Activated CD4-positive, alpha-beta T cell treated with anti-CD3 and anti-CD28 coated beads, Interleukin-2, amount 10 ng/mL, durations not matched to agents 7 days and 5 days (primary cell): ENCODE data around the gene IFI30. TPM values are rescaled to one million over a fixed set of nuclear protein-coding genes. Genes with fewer than 3 reads are reported as not detected.

ENCODE experiments used
- CTCF ChIA-PET: fragments of 350-600 bp; sonication (Branson Sonifier 250); formaldehyde crosslinking; loops from one replicate; lab custom pipeline; 2021; ENCODE audit warnings: antibody characterized with exemption; lab: Charles Lee
- POLR2A ChIA-PET: fragments of 350-600 bp; sonication (Branson Sonifier 250); formaldehyde crosslinking; loops from one replicate; lab custom pipeline; 2021; ENCODE audit warnings: antibody characterized with exemption; lab: Charles Lee
- DNase-seq: peaks from one replicate; pipeline ENCODE4 v3.0.0-alpha.2; 2020
- H3K27ac Mint-ChIP-seq: one replicate; pipeline ENCODE4 v1.8.0; 2021; ENCODE audit warnings: mild to moderate bottlenecking, moderate library complexity, mixed read lengths
- H3K27me3 Mint-ChIP-seq: one replicate; pipeline ENCODE4 v1.8.0; 2021; ENCODE audit warnings: mixed read lengths
- H3K36me3 Mint-ChIP-seq: one replicate; pipeline ENCODE4 v1.8.0; 2021; ENCODE audit warnings: low read depth, mixed read lengths
- H3K4me1 Mint-ChIP-seq: one replicate; pipeline ENCODE4 v1.8.0; 2021; ENCODE audit warnings: mixed read lengths
- H3K4me3 Mint-ChIP-seq: one replicate; pipeline ENCODE4 v1.8.0; 2021; ENCODE audit warnings: mild to moderate bottlenecking, moderate library complexity, mixed read lengths
- H3K9me3 Mint-ChIP-seq: one replicate; pipeline ENCODE4 v1.8.0; 2021; ENCODE audit warnings: mixed read lengths
- total RNA-seq, 2 experiments: library from RNA; stranded (reverse); gene quantifications; one replicate each; pipeline ENCODE4 v1.2.3, GENCODE V29; 2021

Gene IFI30
- total RNA-seq, 2 experiments from 2014 or later: 54.1 to 58.9 TPM

- no peaks in the 10 kb centered on the region for H3K27me3 Mint-ChIP-seq
- H3K4me1 Mint-ChIP-seq: peaks cover 9% of the 10 kb centered on the region
- no peak for DNase-seq
- peaks cover 21% of the 10 kb centered on the region for H3K36me3 Mint-ChIP-seq
- ChIA-PET CTCF (no interaction called here), POLR2A (no interaction called here)
- H3K9me3 Mint-ChIP-seq: no peaks in the 10 kb centered on the region
- H3K27ac Mint-ChIP-seq: no peak overlapping the region
- no peak overlapping the region for H3K4me3 Mint-ChIP-seq
These were observed 6.3 kb downstream of the IFI30 start for GRCh38 chr19:18179957-18180356.

DNA sequence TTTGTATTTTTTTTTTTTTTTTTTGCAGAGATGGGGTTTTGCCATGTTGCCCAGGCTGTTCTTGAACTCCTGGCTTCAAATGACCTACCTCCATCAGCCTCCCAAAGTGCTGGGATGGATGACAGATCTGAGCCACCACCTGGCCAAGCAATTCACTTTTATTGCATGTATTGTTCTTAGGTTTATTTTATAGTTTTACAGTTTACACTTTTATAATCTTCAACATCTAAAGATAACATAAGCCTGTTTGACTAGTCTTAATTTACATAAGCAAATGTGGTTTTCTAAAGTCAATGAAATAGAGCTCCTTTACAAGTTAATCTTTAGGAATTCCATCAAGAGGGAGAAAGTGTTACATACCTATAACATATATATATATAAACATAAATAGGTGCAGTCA is 9.9 kb downstream of the IFI30 start:
- H3K4me3 Mint-ChIP-seq: no peak overlapping the region
- POLR2A ChIA-PET: no interaction called here
- CTCF ChIA-PET: interaction anchor here (0.7 to 1.9 kb wide), 5 partner anchors 8 to 72 kb away, joined by 3 to 6 read pairs (median 3); no protein-coding TSS in a partner anchor
- H3K27ac Mint-ChIP-seq: no peak overlapping the region
- no peaks in the 10 kb centered on the region for H3K9me3 Mint-ChIP-seq
- H3K27me3 Mint-ChIP-seq: peaks cover 4% of the 10 kb centered on the region
- peaks cover 4% of the 10 kb centered on the region for H3K36me3 Mint-ChIP-seq
- DNase-seq: no peak
- H3K4me1 Mint-ChIP-seq: peaks cover 3% of the 10 kb centered on the region

- POLR2A ChIA-PET: no interaction called here
- Mint-ChIP-seq H3K4me1 (peaks cover 3% of the 10 kb centered on the region), H3K36me3 (no peaks in the 10 kb centered on the region)
These were observed 11.9 kb downstream of the IFI30 start for GRCh38 chr19:18185538-18185937.

DNA sequence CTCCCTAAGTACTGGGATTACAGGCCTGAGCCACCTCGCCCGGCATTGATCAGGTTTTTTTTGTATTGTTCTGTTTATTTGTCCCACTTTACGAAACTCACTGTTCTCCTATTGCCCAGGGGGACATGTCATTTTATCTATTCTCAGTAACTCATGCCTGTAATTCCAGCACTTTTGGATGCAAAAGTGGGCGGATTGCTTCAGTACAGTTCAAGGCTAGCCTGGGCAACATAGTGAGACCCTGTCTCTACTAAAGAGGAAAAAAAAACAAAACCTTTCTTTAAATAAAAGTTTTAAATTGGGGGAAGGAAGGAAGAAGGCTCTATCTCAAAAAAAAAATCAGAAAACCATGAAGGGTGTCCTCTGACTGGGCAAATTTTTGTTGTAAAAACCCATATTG is 16.7 kb downstream of the IFI30 start:
- Mint-ChIP-seq H3K27ac (no peak overlapping the region), H3K4me3 (no peak overlapping the region), H3K9me3 (no peaks in the 10 kb centered on the region), H3K36me3 (no peaks in the 10 kb centered on the region), H3K4me1 (peaks cover 25% of the 10 kb centered on the region), H3K27me3 (peaks cover 4% of the 10 kb centered on the region)
- ChIA-PET CTCF (interaction anchor here (0.7 kb wide), 1 partner anchor 330 kb away, joined by 3 read pairs; no protein-coding TSS in a partner anchor), POLR2A (no interaction called here)
- DNase-seq: no peak

More at GRCh38 chr19:18185538-18185937, 11.9 kb downstream of the IFI30 start:
- CTCF ChIA-PET: interaction anchor here (0.6 to 1.9 kb wide), 3 partner anchors 20 to 235 kb away, joined by 3 to 6 read pairs (median 4); no protein-coding TSS in a partner anchor
- peaks cover 4% of the 10 kb centered on the region for H3K27me3 Mint-ChIP-seq
- no peak overlapping the region for H3K4me3 Mint-ChIP-seq
- H3K27ac Mint-ChIP-seq: no peak overlapping the region
- DNase-seq: no peak
- no peaks in the 10 kb centered on the region for H3K9me3 Mint-ChIP-seq

DNA sequence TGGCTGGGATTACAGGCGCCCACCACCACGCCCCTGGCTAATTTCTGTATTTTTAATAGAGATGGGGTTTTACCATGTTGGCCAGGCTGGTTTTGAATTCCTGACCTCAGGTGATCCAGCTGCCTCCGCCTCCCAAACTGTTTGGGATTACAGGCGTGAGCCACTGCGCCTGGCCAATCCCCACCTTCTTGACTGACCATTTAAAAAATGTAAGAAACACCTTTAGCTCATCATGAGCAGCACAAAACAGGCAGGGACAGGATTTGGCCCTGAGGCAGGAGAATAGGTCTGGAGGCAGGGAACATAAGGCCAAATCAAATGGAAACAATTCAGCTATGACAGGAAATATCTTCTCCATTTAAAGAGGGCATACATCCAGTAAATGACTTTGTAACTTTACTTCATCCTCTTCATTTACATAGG is 18.0 kb downstream of the IFI30 start:
- ChIA-PET CTCF (interaction anchor here (0.6 to 1.5 kb wide), 9 partner anchors 8 to 676 kb away, joined by 3 to 8 read pairs (median 3); partner anchors contain the start of gene SSBP4), POLR2A (interaction anchor here (0.6 kb wide), 1 partner anchor 48 kb away, joined by 3 read pairs; no protein-coding TSS in a partner anchor)
- DNase-seq: no peak
- H3K4me1 Mint-ChIP-seq: peaks cover 25% of the 10 kb centered on the region
- H3K27me3 Mint-ChIP-seq: no peaks in the 10 kb centered on the region
- peak overlapping the region; percentile 93 for H3K27ac Mint-ChIP-seq
- H3K9me3 Mint-ChIP-seq: no peaks in the 10 kb centered on the region
- peak overlapping the region; percentile 79 for H3K4me3 Mint-ChIP-seq
- H3K36me3 Mint-ChIP-seq: no peaks in the 10 kb centered on the region

DNA sequence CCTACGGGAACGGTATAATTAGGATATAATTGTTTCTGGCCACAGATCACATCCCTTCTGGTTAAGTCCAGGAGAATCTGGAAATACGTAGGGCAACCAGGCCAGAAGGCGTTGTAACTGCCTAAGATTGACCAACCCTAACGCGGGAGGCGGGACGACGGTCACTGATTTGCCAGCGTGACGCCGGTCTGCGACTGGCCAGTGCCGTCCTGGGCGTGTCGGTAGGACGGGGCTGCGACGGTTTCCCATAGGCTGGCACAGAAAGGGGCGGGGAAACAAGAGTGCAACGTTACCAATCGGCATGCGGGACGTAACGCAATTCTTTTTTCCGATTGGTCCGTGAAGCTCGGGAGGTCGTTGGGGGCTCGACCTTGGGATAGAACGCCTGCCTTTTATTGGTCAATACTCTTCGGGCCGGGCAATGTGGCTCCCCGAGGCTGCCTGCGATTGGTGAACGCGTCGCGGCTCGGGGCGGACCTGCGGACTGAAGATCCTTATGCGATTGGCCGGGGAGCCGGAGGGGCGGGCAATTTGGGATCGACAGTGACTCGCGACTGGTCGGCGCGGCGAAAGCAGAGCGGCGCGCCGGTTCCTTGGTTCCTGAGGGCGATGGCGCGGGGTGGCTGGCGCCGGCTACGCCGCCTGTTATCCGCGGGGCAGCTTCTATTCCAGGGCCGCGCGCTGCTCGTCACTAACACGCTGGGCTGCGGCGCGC is 19.2 kb downstream of the IFI30 start, which contains the start of gene MPV17L2:
MPV17L2 (plus strand) TSS at position 546 of the 715 bp plus-strand sequence; CDS start at position 610, 64 bp downstream.
- H3K27ac Mint-ChIP-seq: peak within 1 kb of the TSS; percentile 93
- no peaks in the 10 kb centered on the region for H3K9me3 Mint-ChIP-seq
- DNase-seq: peak; percentile 99
- ChIA-PET POLR2A (interaction anchor here (0.5 to 1.0 kb wide), 4 partner anchors 26 to 239 kb away, joined by 3 to 4 read pairs (median 4); partner anchors contain the start of gene JUND), CTCF (interaction anchor here (0.6 to 1.9 kb wide), 7 partner anchors 15 to 226 kb away, joined by 3 to 8 read pairs (median 3); partner anchors contain the start of gene SSBP4)
- no peaks in the 10 kb centered on the region for H3K36me3 Mint-ChIP-seq
- no peaks in the 10 kb centered on the region for H3K27me3 Mint-ChIP-seq
- peaks cover 25% of the 10 kb centered on the region for H3K4me1 Mint-ChIP-seq
- H3K4me3 Mint-ChIP-seq: peak within 1 kb of the TSS; percentile 79

- Mint-ChIP-seq H3K27me3 (no peaks in the 10 kb centered on the region), H3K36me3 (peaks cover 1% of the 10 kb centered on the region), H3K4me3 (peak overlapping the region; percentile 79), H3K4me1 (peaks cover 25% of the 10 kb centered on the region), H3K27ac (peak overlapping the region; percentile 93), H3K9me3 (no peaks in the 10 kb centered on the region)
- ChIA-PET CTCF (interaction anchor here (0.6 to 1.9 kb wide), 3 partner anchors 19 to 58 kb away, joined by 3 to 5 read pairs (median 4); no protein-coding TSS in a partner anchor), POLR2A (interaction anchor here (0.5 to 1.0 kb wide), 3 partner anchors 26 to 238 kb away, joined by 3 to 4 read pairs (median 3); partner anchors contain the start of gene JUND)
- DNase-seq: no peak
These were observed 20.0 kb downstream of the IFI30 start for GRCh38 chr19:18193388-18194180.

DNA sequence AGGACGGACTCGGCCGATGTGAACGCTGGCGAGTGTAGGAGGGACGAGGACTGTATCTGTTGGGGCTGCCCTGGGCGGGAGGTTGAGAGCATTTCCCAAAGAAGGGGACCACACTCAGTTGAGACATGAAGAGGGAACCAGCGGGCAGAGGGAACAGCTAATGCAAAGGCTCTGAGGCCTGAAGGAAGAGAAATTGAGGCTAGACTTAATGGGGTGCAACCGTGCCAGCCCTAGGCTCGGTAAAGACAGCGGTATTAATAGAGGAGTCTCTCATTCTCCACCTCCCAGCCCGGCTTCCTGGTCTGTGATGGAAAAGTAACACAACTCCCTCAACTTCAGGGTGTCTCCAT is 20.5 kb downstream of the IFI30 start:
- ChIA-PET POLR2A (no interaction called here), CTCF (interaction anchor here (0.8 to 1.4 kb wide), 2 partner anchors 10 to 58 kb away, joined by 4 read pairs; partner anchors contain the start of gene RAB3A)
- H3K27ac Mint-ChIP-seq: peak overlapping the region; percentile 62
- H3K36me3 Mint-ChIP-seq: peaks cover 3% of the 10 kb centered on the region
- peak overlapping the region; percentile 79 for H3K4me3 Mint-ChIP-seq
- H3K4me1 Mint-ChIP-seq: peaks cover 25% of the 10 kb centered on the region
- no peak for DNase-seq
- no peaks in the 10 kb centered on the region for H3K27me3 Mint-ChIP-seq
- no peaks in the 10 kb centered on the region for H3K9me3 Mint-ChIP-seq

- Mint-ChIP-seq H3K4me3 (peak overlapping the region; percentile 79), H3K27ac (peak overlapping the region; percentile 64), H3K4me1 (peaks cover 25% of the 10 kb centered on the region), H3K36me3 (peaks cover 3% of the 10 kb centered on the region), H3K27me3 (no peaks in the 10 kb centered on the region), H3K9me3 (no peaks in the 10 kb centered on the region)
- ChIA-PET POLR2A (no interaction called here), CTCF (interaction anchor here (0.8 to 1.4 kb wide), 2 partner anchors 9 to 57 kb away, joined by 4 read pairs; partner anchors contain the start of gene RAB3A)
- peak; percentile 36 for DNase-seq
These were observed 21.1 kb downstream of the IFI30 start for GRCh38 chr19:18194554-18195238.

DNA sequence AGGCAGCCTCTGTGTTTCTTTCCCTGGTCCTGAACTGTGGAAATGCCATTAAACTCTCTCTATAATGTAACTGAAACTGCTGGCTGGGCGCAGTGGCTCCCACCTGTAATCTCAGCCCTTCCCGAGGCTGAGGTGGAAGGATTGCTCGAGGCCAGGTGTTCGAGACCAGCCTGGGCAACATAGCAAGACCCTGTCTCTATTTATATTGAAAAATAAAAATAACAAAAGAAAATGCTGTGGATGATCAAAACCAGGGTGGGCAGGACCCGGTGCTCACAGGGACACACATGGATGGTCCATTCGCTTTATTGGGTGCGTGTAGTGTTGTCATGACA is 22.9 kb downstream of the IFI30 start:
- no peak for DNase-seq
- peaks cover 3% of the 10 kb centered on the region for H3K36me3 Mint-ChIP-seq
- H3K4me3 Mint-ChIP-seq: no peak overlapping the region
- ChIA-PET CTCF (no interaction called here), POLR2A (no interaction called here)
- no peaks in the 10 kb centered on the region for H3K9me3 Mint-ChIP-seq
- H3K27ac Mint-ChIP-seq: no peak overlapping the region
- H3K27me3 Mint-ChIP-seq: no peaks in the 10 kb centered on the region
- H3K4me1 Mint-ChIP-seq: peaks cover 26% of the 10 kb centered on the region

DNA sequence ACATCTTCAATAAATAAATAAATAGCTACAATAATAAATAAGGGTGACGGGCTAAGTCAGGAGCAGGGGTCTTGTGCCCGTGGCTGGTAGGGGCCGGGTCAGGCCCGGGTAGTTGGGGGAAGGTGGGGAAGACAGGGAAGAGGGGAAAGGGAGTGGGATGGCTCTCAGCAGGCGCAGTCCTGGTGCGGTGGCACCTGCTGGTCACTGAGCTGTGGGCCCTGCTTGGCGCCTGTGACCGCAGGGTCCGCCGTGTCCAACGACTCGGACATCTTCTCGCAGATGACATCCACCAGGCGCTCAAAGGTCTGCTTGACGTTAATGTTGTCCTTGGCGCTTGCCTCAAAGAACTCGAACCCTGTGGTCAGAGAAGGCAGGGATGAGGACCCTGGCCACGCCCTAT is 23.7 kb downstream of the IFI30 start:
- no peaks in the 10 kb centered on the region for H3K9me3 Mint-ChIP-seq
- peaks cover 6% of the 10 kb centered on the region for H3K36me3 Mint-ChIP-seq
- H3K4me3 Mint-ChIP-seq: no peak overlapping the region
- no peak for DNase-seq
- peaks cover 24% of the 10 kb centered on the region for H3K4me1 Mint-ChIP-seq
- CTCF ChIA-PET: no interaction called here
- POLR2A ChIA-PET: no interaction called here
- H3K27ac Mint-ChIP-seq: no peak overlapping the region
- no peaks in the 10 kb centered on the region for H3K27me3 Mint-ChIP-seq

GRCh38 chr19:18197941-18198340 is 24.3 kb downstream of the IFI30 start:
- ChIA-PET POLR2A (no interaction called here), CTCF (interaction anchor here (1.6 kb wide), 1 partner anchor 46 kb away, joined by 4 read pairs; no protein-coding TSS in a partner anchor)
- Mint-ChIP-seq H3K4me3 (no peak overlapping the region), H3K27me3 (no peaks in the 10 kb centered on the region), H3K9me3 (no peaks in the 10 kb centered on the region), H3K36me3 (peaks cover 8% of the 10 kb centered on the region), H3K27ac (peak overlapping the region; percentile 31), H3K4me1 (peaks cover 28% of the 10 kb centered on the region)
- no peak for DNase-seq
